Pancreas (tissue), 10 donors: ENCODE results near the gene IL1RAPL2. TPM values are rescaled to one million over a fixed set of nuclear protein-coding genes. Genes with fewer than 3 reads are reported as not detected.

Source experiments
- ATAC-seq, 4 donors: fragments of 200-7000 bp; cut with Tn5 transposase; one replicate each; pipeline versions ENCODE4 v1.8.0 to v1.9.1; 2020; ENCODE audit warnings: mild to moderate bottlenecking in 4 of 4, moderate library complexity in 4 of 4
- DNase-seq, 6 donors: peaks; one replicate each; pipeline ENCODE4 v3.0.0-alpha.2; 2020
- FAIRE-seq: peaks from 2 replicates; lab custom pipeline; 2012; peaks lifted over from hg19 to GRCh38; lab: Jason Lieb, UNC
- H3K27ac ChIP-seq, 4 donors: fragments of 200-600 bp; sonication (generic); 1 replicate in 3 of 4; 2 replicates in 1 of 4; pipeline versions ENCODE4 v1.5.0 to v1.8.0; 2020
- H3K27me3 ChIP-seq, 4 donors: fragments of 200-600 bp; one replicate each; pipeline ENCODE4 v1.8.0; 2021
- H3K36me3 ChIP-seq, 3 donors: fragments of 200-600 bp; sonication (generic) in 1 of 3; one replicate each; pipeline versions ENCODE4 v1.5.0 to v1.8.0; 2020 to 2021
- H3K4me1 ChIP-seq, 3 donors: fragments of 200-600 bp; one replicate each; pipeline ENCODE4 v1.8.0; 2021
- H3K4me3 ChIP-seq, 4 donors: fragments of 200-600 bp; sonication (generic) in 2 of 4; one replicate each; pipeline versions ENCODE4 v1.5.0 to v1.8.0; 2020 to 2021
- H3K9me3 ChIP-seq, 4 donors: fragments of 200-600 bp; one replicate each; pipeline ENCODE4 v1.8.0; 2021
- CTCF ChIP-seq, 4 donors: fragments of 200-600 bp; sonication (generic) in 3 of 4; IDR thresholded peaks; one replicate each; pipeline versions ENCODE4 v1.5.0 to v1.8.0; 2021; ENCODE audit warnings: antibody characterized with exemption in 4 of 4
- WGBS, 2 donors: extraction: QIAGEN DNeasy Blood & Tissue Kit; methylation state at CpG; one replicate each; pipeline ENCODE4 v1.1.7; 2013; 5-methylcytosine and 5-hydroxymethylcytosine counted together
- intact Hi-C, 3 donors: fragments of 100-400 bp; cut with DNase I; formaldehyde crosslinking; loops; one replicate each; pipeline versions ENCODE4 v1.11.1 to v1.14.2; 2022
- polyA plus RNA-seq, 2 donors: library from polyadenylated mRNA; stranded (reverse); fragments of 200-250 nt; gene quantifications; one replicate each; pipeline ENCODE4 v1.2.3, GENCODE V29; 2013
- total RNA-seq, 6 donors: library from RNA; stranded (reverse); fragmentation: NEBNext Ultra II Directional in 4 of 6; extraction: Animal tissue kit (Norgen Biotek cat#: 25700) in 4 of 6; gene quantifications; one replicate each; pipeline versions ENCODE4 v1.2.1 to v1.2.4, GENCODE V29; 2021 to 2023
- donor health status: healthy with polysubstance abuse.
- donor health status: DM: no; HTN: no; CAD: no; lungs with moderate emphysema.
- donor health status: DM: no; HTN: no; CAD: no.
- donor health status: control.
- donor health status: control.
- donor health status: Bipolar disorder and iron deficiency.
- donor health status: DM: yes; HTN: yes; CAD: no.
- donor health status: DM: no; HTN: no; CAD: no.
- donor health status: DM: no; HTN: no; CAD: no.
- donor health status: DM: yes; HTN: yes; CAD: no.

IL1RAPL2 gene
- total and polyA plus RNA-seq, 8 donors = 0.09 TPM; not detected in 7

- Histone ChIP-seq H3K27me3 (peaks cover 0 to 15% (median 5%) of the 10 kb centered on the region in 4 donors), H3K4me1 (no peaks in the 10 kb centered on the region), H3K9me3 (no peaks in the 10 kb centered on the region), H3K36me3 (no peaks in the 10 kb centered on the region), H3K4me3 (no peak overlapping the region), H3K27ac (no peak overlapping the region)
- intact Hi-C loops = no loop called here
- WGBS, 2 donors = 30 to 61% methylated on average over 9 of the region's 9 CpGs
- peak in 1 of 6 donors; percentile 25 for DNase-seq
- no peak for FAIRE-seq
- no peak for TF ChIP-seq CTCF (IDR thresholded peaks at IDR 0.05)
- no peak for ATAC-seq
Observed at GRCh38 chrX:104564335-104564734, 1.7 kb upstream of the IL1RAPL2 start.

GRCh38 chrX:104564921-104565703, 887 bp upstream of the IL1RAPL2 start:
- TF ChIP-seq CTCF (IDR thresholded peaks at IDR 0.05) = no peak
- intact Hi-C loops = no loop called here
- FAIRE-seq = no peak
- peak in 1 of 6 donors; percentile 28 for DNase-seq
- no peaks in the 10 kb centered on the region for H3K4me1 ChIP-seq
- no peak for ATAC-seq
- H3K4me3 ChIP-seq = no peak overlapping the region
- WGBS, 2 donors = 4 to 33% methylated on average over 39 of the region's 39 CpGs
- H3K36me3 ChIP-seq = no peaks in the 10 kb centered on the region
- no peaks in the 10 kb centered on the region for H3K9me3 ChIP-seq
- H3K27ac ChIP-seq = no peak overlapping the region
- H3K27me3 ChIP-seq = peaks cover 0 to 15% (median 5%) of the 10 kb centered on the region in 4 donors

GRCh38 chrX:104566681-104567501, 892 bp downstream of the IL1RAPL2 start:
- H3K27me3 ChIP-seq = peaks cover 0 to 15% (median 4%) of the 10 kb centered on the region in 4 donors
- DNase-seq = peak in 2 of 6 donors; percentile 46 to 57
- no peaks in the 10 kb centered on the region for H3K9me3 ChIP-seq
- H3K36me3 ChIP-seq = no peaks in the 10 kb centered on the region
- ATAC-seq = peak in 2 of 4 donors; percentile 28 to 29
- WGBS, 2 donors = 1 to 32% methylated on average over 46 of the region's 46 CpGs
- no peak for FAIRE-seq
- no peaks in the 10 kb centered on the region for H3K4me1 ChIP-seq
- TF ChIP-seq CTCF (IDR thresholded peaks at IDR 0.05) = no peak
- intact Hi-C loops = no loop called here
- H3K27ac ChIP-seq = no peak overlapping the region
- H3K4me3 ChIP-seq = peak overlapping the region in 1 of 4 donors; percentile 30

GRCh38 chrX:104567506-104567905, 1.5 kb downstream of the IL1RAPL2 start:
- H3K27me3 ChIP-seq = peaks cover 0 to 20% (median 4%) of the 10 kb centered on the region in 4 donors
- H3K4me3 ChIP-seq = peak overlapping the region in 1 of 4 donors; percentile 30

More at GRCh38 chrX:104567506-104567905, 1.5 kb downstream of the IL1RAPL2 start:
- 3 to 40% methylated on average over 14 of the region's 14 CpGs for WGBS, 2 donors
- DNase-seq (peak in 1 of 6 donors; percentile 24), FAIRE-seq (no peak), ATAC-seq (no peak)
- intact Hi-C loops = no loop called here
- Histone ChIP-seq H3K27ac (no peak overlapping the region), H3K36me3 (no peaks in the 10 kb centered on the region), H3K9me3 (no peaks in the 10 kb centered on the region), H3K4me1 (no peaks in the 10 kb centered on the region)
- TF ChIP-seq CTCF (IDR thresholded peaks at IDR 0.05) = no peak
